ENCODE results near the gene LMBR1L.
A peak's percentile ranks its signal among the peaks of the same experiment; 100 is the strongest.
"Not testable (repeated sequence)": the region's sequence is repeated elsewhere in the genome, so short reads cannot be mapped to it uniquely, and the experiment has no call there.

The LMBR1L gene

DNA sequence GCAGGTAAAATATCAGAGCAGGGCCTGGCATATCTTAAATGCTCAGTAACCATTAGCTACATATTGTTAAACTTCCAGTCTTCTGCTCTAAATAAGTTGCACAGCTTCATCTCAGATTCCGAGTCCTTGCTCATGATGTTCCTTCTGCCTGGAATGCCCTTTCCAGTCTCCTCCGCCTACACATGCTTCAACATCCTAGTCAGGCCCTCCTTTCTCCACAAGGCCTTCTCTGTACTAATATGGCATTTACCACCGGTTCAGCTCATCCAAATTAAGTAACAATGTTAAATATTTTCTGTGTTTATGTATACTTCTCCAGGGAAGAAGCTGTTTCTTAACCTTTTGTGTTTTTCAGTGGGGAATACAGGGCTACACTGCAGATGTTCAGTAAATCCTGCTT lies 24.5 kb downstream of the LMBR1L start:
- DNase-seq (ENCODE audit: low spot score) = no peak

DNA sequence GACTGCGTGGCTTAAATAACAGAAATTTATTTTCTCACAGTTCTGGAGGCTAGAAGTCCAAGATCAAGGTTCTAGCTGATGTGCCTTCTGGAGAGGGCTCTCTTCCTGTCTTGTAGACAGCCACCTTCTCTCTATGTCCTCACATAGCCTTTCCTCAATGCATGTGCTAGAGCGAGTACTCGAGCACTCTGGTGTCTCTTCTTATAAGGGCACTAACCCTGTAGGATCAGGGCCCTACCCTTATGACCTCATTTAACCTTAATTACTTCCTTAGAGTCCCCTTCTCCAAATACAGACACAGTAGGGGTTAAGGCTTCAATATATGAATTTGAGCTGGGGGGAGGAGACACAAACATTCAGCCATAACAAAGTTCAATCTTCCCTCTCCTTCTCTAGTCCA lies 26.2 kb downstream of the LMBR1L start:
- no peak for DNase-seq (ENCODE audit: low spot score)

DNA sequence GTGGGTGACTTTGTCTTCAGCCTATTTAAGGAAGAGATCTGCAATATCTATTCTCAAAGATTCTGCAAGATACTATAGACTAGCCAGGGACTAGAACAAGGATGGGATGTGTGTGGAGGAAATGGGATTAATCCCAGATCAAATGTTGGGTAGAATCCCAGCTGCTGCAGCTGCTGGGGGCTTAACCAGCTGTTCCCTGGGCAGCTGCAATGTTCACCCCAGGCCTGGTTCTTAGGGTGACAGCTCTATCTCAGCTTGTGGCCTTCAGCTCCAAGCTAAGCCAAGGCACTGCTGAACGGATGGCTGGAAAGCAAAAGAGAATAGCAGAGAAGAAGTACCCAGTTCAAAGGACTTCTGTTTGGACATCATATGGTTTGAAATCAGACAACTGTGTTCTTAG lies 30.9 kb downstream of the LMBR1L start:
- no peak for DNase-seq (ENCODE audit: low spot score)

DNA sequence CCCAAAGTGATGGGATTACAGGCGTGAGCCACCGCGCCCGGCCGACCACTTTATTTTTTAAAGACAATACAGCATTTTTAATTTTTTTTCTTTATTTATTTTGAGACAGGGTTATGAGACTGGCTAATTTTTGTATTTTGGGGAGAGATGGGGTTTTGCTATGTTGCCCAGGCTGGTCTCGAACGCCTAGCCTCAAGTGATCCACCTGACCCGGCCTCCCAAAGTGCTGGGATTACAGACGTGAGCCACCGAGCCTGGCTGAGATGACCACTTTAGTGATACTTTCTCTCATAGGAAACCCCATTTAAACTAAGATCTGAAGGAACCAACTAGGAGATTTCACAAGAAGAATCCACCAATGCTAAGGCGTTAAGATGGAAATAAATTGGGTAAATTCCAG lies 39.7 kb downstream of the LMBR1L start:
- DNase-seq (ENCODE audit: low spot score) = no peak

DNA sequence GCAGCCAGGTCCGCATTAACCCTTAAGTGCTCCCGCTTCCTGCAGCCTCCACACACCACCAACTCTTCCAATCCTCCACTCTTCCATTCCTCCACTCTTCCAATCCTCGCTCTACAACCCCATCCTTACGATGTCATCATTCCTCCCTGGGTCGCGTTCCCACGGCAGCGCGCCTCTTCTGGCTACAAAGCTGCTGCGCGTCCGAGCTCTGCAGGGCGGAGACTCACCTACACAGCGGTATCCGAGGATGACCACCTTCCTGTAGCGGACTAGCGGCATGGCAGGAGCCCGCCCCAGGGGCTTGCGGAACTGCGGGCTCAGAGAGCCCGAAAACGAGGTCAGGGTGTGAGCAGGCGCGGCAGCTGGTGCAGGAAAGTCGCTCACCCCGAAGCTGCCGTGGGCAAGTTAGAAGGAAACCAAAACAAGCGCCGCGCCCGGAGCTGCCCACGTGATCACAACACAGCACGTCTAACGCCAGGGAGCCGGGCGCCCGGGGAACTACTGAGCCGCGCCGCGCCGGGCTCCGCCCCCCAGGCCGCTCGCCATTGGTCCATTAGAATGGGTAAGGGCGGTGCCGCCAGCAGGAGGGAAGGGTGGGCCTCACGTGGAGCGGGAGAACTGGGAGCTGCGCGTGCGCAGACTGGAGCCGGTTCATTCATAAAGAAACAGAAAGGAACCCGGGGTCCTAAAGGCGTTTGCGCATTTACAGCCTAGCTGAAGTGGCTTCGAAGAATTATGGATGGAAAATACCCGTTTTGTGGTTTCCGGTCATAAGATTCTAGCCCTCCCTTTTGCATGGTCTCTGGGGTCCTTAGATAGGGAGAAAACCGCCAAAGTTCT lies 40.9 kb downstream of the LMBR1L start, which contains the start of gene RHEBL1:
TSS of gene RHEBL1 (minus strand) at position 473 of the 840 bp plus-strand sequence. CDS start at position 279, 194 bp downstream.
- DNase-seq (ENCODE audit: low spot score) = peak; percentile 99

DNA sequence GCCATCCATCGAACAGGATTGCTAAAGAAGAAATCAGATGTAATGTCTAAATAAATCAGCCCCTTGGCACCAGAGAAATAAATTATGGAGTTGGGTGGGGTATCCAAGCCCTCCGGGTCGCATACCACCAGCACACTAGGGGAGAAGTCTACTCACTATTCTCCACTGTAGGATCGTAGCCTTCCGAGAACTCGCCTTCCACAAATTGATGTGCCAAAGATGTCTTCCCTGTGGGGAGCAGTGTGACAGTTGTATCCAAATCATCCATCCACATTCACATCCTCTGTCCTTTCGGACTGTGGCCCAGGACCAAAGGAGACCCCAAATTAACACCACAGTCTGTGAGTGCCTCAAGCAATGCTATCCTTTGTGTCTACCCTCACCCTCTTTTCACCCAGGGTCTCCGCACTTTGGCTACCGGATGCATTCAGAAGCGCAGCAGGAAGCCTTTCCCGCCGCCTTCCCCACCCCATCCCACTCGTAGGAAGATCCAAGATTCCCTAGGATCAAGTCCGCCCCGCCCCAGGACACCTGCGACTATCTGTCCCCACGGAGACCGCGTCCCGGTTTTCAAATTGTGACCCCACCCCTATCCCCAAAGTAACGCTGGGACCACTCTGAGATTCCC lies 41.7 kb downstream of the LMBR1L start:
- DNase-seq (ENCODE audit: low spot score) = peak; percentile 44

DNA sequence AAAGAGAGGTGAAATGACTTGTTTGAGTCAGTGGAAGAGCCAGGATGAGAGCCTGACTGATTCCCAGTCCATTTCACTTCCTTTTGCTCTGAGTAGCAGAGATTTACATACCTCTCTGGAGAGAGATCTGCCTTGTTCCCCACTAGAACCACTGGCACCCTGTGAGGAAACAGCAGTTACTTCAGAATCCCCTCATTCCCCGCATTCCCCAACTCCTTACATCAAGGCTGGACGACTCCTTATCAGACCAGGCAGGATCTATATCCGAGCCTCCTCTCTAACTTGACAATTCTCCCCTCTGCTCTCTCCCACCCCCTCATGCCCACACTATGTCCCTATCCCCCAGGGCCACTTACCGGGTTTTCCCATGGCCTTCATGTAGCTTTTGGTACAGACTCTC lies 44.5 kb downstream of the LMBR1L start:
- DNase-seq (ENCODE audit: low spot score) = no peak

DNA sequence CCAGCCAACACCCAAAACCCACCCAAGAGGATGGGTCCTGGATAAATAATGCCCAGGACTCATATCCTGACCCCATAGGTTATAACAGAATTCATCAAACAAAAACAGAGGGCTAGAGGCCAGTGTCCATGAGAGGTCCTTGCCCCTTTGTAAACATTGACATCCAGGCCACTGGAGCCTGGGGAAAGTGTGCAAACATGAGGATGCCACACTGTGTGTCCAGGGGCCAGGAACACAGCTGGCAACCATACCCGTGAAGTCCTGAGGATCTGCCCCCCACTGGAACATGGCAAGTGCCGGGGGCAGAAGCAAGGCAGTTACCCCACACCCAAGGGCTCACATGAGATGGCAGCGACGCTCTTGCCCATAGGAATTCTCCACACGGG lies 45.9 kb downstream of the LMBR1L start:
- no peak for DNase-seq (ENCODE audit: low spot score)

DNA sequence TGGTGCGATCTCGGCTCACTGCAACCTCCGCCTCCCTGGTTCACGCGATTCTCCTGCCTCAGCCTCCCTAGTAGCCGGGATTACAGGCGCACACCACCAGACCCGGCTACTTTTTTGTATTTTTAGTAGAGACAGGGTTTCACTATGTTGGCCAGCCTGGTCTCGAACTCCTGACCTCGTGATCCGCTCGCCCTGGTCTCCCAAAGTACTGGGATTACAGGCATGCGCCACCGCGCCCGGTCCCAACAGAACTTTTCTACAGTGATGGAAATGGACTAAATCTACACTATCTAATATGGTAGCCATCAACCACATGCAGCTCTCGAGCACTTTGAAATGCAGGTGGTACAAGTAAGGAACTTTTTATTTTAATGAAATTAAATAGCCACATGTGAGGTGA lies 48.7 kb downstream of the LMBR1L start:
- not testable (repeated sequence) for DNase-seq (ENCODE audit: low spot score)

DNA sequence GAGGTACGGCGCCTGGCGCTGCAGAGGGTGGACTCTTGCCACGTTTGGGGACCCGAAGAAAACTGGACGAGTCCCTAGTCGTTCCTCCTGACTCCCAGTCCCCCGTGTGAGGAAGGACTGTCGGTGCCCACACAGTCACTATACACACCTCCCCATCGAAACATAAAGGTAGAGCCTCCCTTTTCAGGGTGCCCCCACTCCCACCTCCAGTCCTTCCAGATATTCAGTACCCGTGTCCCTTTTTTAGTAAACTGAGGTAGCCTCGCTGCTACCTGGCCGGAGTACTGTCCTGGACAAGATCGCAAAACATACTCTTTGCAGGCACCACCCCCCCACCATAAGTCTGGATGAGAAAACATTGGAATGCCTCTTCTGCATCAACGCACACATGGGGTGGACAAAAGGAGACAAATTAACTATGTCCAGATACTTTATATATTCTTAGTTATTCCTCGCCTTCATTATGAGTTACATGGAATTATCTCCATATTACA lies 49.4 kb downstream of the LMBR1L start:
- no peak for DNase-seq (ENCODE audit: low spot score)

DNA sequence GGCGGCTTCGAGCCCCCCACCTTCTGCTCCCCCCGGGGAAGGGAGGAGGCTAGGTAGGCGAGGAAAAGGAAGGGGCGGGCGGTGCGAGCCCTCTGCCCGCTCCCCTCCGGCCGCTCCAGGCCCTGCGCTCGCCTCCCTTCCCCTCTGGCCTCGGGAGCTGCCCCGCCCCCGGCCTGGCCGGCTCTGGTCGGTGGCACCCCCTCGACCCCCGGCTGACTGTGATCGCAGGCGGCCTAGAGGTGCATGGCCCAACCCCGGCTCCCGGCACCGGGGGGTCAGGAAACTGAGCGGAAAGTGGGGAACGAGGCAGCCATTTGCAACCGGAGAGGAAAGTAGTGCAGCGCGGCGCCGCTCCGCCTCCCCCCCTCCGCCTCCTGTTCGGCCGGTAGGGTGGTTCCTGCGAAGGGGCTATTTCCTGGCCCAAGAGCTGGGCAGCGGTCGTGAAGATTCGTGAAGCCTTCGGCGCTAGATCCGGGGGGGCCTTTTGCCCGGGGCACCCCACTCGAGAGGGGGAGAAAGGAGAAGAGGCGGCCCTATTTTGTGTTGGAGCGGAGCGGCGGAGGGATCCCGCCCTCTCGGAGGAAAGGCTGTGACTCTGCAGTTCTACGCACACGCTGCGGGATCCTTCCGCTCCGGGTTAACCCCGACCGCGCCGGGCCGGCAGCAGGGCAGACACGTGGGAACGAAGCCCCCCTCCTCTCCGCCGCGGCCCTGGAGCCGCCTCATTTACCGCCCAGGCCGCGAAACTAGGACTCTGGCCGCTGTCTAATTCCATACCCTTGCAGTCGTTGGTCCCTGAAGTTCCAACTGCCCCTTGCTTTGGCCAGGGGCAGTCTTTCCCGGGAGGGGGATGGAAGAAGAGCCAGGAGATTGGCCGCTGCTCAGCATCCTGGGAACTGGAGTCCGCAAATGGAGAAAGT lies 50.1 kb downstream of the LMBR1L start, which contains the start of gene KMT2D:
TSS of gene KMT2D (minus strand) at position 558 of the 920 bp plus-strand sequence. CDS start 5,470 bp downstream, outside the sequence.
- peak; percentile 94 for DNase-seq (ENCODE audit: low spot score)

DNA sequence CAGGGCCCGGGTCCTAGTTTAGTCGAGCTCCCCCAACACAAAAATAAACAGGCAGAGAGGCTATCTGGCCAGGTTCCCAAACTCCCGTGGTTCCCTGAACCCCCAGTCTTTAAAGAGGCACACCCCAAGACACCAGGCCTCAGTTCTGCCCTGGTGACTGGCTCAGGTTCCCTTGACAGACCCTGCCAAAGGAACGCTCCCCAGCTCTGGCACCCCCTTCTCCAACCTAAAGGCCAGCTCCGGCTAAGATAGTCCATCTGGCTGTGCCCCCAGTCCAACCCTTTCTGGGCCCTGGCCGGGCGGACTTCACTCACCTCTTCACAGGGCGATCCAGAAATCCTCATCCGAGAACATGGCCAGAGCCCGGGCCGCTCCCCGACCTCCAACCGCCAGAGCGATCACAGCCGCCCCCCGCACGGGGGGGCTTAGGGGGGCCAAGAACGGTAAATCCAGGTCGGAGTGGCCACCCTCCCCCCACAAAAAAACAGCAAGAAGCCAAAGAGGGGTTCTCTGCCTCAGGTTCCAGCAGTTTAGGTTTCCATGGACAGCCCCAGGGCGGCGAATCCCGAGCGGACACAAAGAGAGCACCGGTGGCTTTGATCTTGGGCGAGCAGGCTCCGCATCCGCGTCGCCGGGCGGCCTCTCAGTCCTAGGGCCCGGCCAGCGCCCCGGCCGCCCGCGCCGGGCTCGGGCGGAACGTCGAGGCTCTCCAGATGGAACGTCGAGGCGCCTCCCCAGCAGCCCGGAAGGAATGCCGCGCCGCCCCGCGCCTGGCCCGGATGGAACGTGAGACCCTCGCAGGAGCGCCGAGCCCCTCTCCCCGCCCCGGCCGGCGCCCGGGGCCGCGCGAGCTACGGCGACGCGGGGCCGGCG lies 51.1 kb downstream of the LMBR1L start:
- peak; percentile 45 for DNase-seq (ENCODE audit: low spot score)

DNA sequence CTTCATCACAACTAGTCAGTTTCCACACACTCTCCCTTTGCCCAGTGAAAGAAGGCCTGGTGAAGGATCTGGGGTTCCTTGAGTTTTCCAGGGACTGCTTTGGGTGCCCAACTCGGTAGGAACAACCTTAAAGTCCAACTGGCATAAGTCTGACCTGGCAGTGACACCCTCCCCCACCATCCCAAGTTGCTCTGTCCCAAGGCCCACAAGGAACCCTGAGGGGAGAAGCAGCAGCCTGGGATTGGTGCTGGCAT lies 51.7 kb downstream of the LMBR1L start:
- peak; percentile 43 for DNase-seq (ENCODE audit: low spot score)

DNA sequence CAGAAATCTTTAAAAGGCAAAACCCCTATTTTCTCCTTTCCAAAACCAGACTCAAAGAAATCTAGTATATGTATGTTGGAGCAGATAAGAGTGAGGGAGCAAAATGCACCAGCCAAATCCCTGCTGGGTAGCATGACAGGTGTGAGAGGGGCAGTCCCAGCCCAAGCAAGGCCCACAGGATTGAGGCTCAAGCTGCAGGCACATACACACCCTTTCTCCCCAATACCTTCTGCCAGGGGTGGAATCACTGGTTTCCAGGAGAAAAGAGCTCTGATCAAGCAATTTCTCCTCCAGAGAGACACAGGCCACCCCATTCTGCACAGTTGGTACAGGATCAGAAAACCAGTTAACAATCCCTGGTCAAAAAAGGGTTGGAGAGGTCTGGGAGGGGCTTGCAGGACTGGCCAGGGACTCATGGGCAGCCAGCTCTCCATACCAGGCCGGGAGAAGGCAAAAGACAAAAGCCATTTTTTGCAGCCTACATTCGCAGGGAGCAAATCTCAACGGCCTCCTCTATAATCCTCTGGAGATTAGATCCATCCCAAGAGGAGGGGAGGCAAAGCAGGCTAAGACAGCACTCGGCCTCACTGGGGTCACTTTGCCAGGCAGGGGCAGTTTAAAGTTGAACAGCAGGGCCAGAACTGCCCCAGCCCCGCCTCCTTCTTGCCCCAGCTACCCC lies 52.1 kb downstream of the LMBR1L start:
- peak; percentile 76 for DNase-seq (ENCODE audit: low spot score)

DNA sequence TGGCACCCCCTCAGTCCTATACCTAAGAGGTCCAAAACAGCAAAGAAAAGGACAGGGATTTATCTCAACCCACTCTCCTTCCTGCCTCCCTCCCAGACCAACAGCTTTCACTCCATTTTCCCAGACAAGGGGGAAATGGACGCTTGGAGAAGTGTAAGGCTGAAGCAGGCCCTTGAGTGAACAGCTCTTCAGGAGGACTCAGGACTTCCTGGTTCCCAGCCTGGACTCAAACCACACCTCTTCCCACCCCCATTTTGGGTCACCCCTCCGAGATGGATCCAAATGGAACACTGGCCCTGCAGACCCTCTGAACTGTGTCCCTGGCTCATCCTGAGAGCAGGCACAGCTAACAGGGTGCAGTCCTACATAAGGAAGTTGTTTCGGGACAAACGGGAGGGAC lies 52.8 kb downstream of the LMBR1L start:
- no peak for DNase-seq (ENCODE audit: low spot score)

DNA sequence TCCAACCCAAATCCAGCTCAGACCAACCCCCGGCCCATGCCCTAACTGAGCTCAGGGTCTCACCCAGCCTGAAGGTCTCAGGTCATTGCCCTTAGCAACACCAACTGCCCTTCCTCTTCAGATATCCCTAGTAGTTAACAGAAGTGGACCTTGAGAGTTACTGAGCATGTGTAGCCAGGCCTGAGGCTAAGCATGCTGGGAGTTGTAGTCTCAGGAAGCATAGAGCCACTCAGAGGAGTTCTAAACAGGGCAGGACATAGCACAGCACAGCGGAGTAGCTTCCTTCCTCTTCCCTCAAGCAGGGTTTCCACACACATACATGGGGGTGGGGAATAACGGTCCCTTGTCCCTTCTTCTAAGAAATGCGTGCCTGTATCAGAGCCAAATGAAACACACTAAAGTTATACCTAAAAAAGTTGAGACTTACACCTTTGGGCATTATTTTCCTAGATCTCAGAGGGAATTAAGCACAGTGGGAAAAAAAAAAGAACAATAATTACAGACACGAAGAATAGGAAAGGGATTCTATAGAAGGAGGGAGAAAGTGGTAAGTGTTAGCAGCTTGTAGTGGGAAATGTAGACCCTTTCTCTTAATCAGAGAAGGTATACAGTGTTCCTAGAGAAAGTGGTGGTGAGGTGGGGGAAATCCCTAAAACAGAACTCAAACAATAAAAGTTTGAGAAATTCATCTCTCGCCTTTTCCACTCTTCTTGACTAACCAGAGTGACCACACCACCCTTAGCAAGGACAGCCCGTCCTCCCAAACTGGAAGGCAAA lies 54.5 kb downstream of the LMBR1L start:
- DNase-seq (ENCODE audit: low spot score) = peak; percentile 74

DNA sequence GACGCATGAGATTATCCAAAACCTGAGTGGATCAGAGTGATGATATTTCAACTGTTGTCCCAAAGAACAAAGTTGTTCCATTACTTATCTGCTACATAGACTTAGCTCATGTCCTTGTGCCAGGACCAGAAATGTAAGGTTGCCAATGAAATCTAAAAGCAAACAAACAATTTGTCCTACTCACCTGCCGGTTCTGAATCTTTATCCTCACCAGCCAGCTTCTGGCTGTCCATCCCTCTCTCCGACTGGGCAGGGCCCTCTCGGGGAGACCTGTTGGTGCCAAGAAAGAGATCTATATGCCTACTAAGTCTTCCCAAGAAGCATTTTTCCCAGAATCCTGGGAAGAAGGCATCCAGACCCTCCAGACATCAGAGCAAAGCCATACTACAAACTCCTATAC lies 55.6 kb downstream of the LMBR1L start:
- no peak for DNase-seq (ENCODE audit: low spot score)

DNA sequence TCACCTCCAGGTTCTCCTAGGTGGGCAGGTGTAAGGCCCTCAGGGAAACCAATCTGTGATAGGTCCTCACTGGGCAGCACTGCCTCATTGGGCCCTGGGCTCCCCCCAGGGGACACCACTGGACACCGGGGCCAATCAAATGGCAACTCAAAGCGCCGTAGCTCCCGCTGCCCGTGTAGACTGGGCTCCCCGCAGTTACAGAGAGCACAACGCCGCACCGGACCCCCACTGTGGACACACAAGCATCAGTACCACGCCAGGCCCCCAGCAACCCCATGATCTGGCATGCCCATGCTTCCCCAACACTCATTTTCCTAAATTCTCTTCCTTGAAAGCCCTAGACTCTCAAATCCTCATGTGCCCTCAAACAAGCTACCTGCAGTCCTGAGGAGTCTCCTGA lies 56.1 kb downstream of the LMBR1L start:
- DNase-seq (ENCODE audit: low spot score) = no peak

DNA sequence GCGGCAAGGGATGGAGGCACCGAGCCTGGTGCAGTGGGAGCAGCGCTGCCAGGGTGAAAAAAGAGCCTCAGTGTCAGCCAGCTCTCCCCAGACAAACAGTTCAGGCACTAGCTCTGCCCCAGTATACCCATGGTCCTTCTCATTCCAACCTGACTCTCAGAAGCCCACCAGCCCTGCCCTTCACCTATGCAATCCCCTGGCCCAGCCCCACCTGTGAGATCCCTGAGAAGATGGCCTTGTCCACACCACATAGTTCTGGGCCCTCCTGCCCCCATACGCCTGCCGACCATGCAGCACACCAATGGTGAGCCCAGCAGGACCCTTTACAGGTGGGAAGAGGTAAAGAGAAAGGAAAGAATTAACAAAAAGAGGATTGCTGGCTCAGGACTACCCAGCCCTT lies 56.6 kb downstream of the LMBR1L start:
- no peak for DNase-seq (ENCODE audit: low spot score)

Measured in D341Med (cell line).